Panc1 (cell line): Measurements from ENCODE around the gene PROK1. TPM values are rescaled to one million over a fixed set of nuclear protein-coding genes. Genes with fewer than 3 reads are reported as not detected.

Experiments
- ATAC-seq: fragments of 200-7000 bp; cut with Tn5 transposase; 2 replicates; pipeline ENCODE4 v1.9.1; 2020; ENCODE audit warnings: mild to moderate bottlenecking, moderate library complexity
- BruUV-seq: library from RNA; stranded (reverse); fragments of 400-500 nt; replicated peaks from 2 replicates; lab custom pipeline; 2021; lab: Mats Ljungman, UMichigan
- CTCF ChIA-PET: fragments of 300-600 bp; sonication (Branson Sonifier 250); formaldehyde crosslinking; loops from one replicate; lab custom pipeline; 2022; ENCODE audit warnings: antibody characterized with exemption; lab: Charles Lee
- POLR2A ChIA-PET: fragments of 300-600 bp; sonication (Branson Sonifier 250); formaldehyde crosslinking; loops from one replicate; lab custom pipeline; 2022; ENCODE audit warnings: antibody characterized with exemption; lab: Charles Lee
- DNase-seq: peaks from one replicate; pipeline ENCODE4 v3.0.0-alpha.2; 2010; ENCODE audit warnings: low read depth, low spot score
- H3K27ac ChIP-seq: 2 replicates; pipeline ENCODE4 v1.5.1; 2011; ENCODE audit warnings: mild to moderate bottlenecking, low read length, inconsistent platforms
- H3K27me3 ChIP-seq: fragments of 200-500 bp; sonication (Bioruptor generic); 2 replicates; pipeline ENCODE4 v1.6.0; 2014; ENCODE audit warnings: low read length, inconsistent platforms; ENCODE audit not compliant: control insufficient read depth, insufficient read depth
- H3K36me3 ChIP-seq: fragments of 200-500 bp; sonication (Bioruptor generic); 2 replicates; pipeline ENCODE4 v1.5.1; 2014; ENCODE audit warnings: inconsistent platforms, mild to moderate bottlenecking, low read length, moderate library complexity; ENCODE audit not compliant: control insufficient read depth, insufficient read depth
- H3K4me1 ChIP-seq: 2 replicates; pipeline ENCODE4 v1.5.1; 2011; ENCODE audit warnings: inconsistent platforms, mild to moderate bottlenecking, low read length, moderate library complexity; ENCODE audit not compliant: control insufficient read depth, insufficient read depth
- H3K4me3 ChIP-seq, 2 experiments: 2 replicates each; pipeline ENCODE4 v1.5.1; 2011 to 2012; ENCODE audit warnings: low read depth in 2 of 2, low read length in 2 of 2, mild to moderate bottlenecking in 2 of 2, inconsistent platforms in 1 of 2, moderate library complexity in 1 of 2
- H3K9me3 ChIP-seq: fragments of 200-500 bp; sonication (Bioruptor generic); 2 replicates; pipeline ENCODE4 v1.5.1; 2014; ENCODE audit warnings: low read depth, mild to moderate bottlenecking, inconsistent platforms, low read length, moderate library complexity; ENCODE audit not compliant: control insufficient read depth, insufficient read depth
- POLR2AphosphoS5 ChIP-seq: IDR thresholded peaks from 2 replicates; pipeline ENCODE4 v1.6.1; 2012; ENCODE audit warnings: mild to moderate bottlenecking, low read depth, low read length, moderate library complexity
- SIN3A ChIP-seq: IDR thresholded peaks from 2 replicates; pipeline ENCODE4 v1.6.1; 2012; ENCODE audit warnings: low read depth, mild to moderate bottlenecking, low read length, moderate library complexity, borderline replicate concordance; ENCODE audit not compliant: insufficient read depth
- TCF7L2 ChIP-seq: IDR thresholded peaks from 2 replicates; pipeline ENCODE4 v1.6.1; 2011; ENCODE audit warnings: mild to moderate bottlenecking, low read depth, low read length, inconsistent platforms
- in situ Hi-C: cut with HindIII; loops from 2 replicates; pipeline ENCODE4 v1.10.0; 2016; ENCODE audit warnings: low sequenced_read_pairs, low pct_unique_long_range_greater_than_20kb
- intact Hi-C: fragments of 100-400 bp; cut with micrococcal nuclease; formaldehyde crosslinking; loops from one replicate; pipeline ENCODE4 v1.10.0; 2022; ENCODE audit not compliant: unreplicated experiment
- total RNA-seq: library from RNA; stranded (reverse); gene quantifications from one replicate; pipeline ENCODE4 v1.2.1, GENCODE V29; 2021; ENCODE audit not compliant: unreplicated experiment
- TF ChIP-seq, protein P1 (sequence below), 2 experiments: IDR thresholded peaks; 2 replicates each; pipeline ENCODE4 v1.6.1; 2011 to 2012; ENCODE audit warnings: low read depth in 2 of 2, control low read depth in 1 of 2, low read length in 1 of 2, mild to moderate bottlenecking in 1 of 2, moderate library complexity in 1 of 2; ENCODE audit not compliant: insufficient read depth in 1 of 2
- TF ChIP-seq, protein P2 (sequence below): fragments of 450-650 bp; IDR thresholded peaks from 2 replicates; pipeline ENCODE4 v1.5.1; 2017; ENCODE audit warnings: mild to moderate bottlenecking

The PROK1 gene
- total RNA-seq, 1 experiment from 2014 or later, result not detected

DNA sequence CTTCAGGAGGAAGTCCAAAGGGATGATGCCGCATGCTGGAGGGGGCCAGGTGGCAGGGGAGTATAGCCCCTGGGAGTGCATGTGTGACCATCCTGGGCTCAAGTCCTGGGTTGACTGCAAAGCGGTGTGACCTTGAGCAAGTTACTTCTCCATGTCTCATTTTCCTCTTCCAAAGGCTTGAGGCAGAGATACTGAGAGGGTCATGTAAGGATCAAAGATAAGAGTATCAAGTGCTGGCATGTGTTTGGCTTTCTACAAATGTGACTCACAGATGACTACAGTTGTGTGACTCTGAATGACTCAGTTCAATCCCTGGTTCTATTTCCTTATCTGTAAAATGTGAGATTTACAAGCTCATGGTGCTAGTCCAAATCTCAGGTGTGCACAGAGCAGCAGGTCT is 26.1 kb downstream of the PROK1 start:
- ChIA-PET CTCF (no interaction called here), POLR2A (no interaction called here)
- DNase-seq (no peak), ATAC-seq (peak; percentile 71)
- intact Hi-C loops (no loop called here), in situ Hi-C loops (no loop called here)
- H3K4me1 ChIP-seq, result peaks cover 6% of the 10 kb centered on the region; the same call in 1 of the 2 replicates
- no peak overlapping the region for H3K27ac ChIP-seq
- H3K27me3 ChIP-seq, result no peaks in the 10 kb centered on the region
- TF ChIP-seq SIN3A, result no peak
- TF ChIP-seq POLR2AphosphoS5, result no peak
- TF ChIP-seq, protein P1, sequence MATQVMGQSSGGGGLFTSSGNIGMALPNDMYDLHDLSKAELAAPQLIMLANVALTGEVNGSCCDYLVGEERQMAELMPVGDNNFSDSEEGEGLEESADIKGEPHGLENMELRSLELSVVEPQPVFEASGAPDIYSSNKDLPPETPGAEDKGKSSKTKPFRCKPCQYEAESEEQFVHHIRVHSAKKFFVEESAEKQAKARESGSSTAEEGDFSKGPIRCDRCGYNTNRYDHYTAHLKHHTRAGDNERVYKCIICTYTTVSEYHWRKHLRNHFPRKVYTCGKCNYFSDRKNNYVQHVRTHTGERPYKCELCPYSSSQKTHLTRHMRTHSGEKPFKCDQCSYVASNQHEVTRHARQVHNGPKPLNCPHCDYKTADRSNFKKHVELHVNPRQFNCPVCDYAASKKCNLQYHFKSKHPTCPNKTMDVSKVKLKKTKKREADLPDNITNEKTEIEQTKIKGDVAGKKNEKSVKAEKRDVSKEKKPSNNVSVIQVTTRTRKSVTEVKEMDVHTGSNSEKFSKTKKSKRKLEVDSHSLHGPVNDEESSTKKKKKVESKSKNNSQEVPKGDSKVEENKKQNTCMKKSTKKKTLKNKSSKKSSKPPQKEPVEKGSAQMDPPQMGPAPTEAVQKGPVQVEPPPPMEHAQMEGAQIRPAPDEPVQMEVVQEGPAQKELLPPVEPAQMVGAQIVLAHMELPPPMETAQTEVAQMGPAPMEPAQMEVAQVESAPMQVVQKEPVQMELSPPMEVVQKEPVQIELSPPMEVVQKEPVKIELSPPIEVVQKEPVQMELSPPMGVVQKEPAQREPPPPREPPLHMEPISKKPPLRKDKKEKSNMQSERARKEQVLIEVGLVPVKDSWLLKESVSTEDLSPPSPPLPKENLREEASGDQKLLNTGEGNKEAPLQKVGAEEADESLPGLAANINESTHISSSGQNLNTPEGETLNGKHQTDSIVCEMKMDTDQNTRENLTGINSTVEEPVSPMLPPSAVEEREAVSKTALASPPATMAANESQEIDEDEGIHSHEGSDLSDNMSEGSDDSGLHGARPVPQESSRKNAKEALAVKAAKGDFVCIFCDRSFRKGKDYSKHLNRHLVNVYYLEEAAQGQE (IDR thresholded peaks at IDR 0.05; ENCODE audit: insufficient read depth in 1 of 2, low read depth in 2 of 2, low read length in 1 of 2), result no peak
- TF ChIP-seq, protein P2, sequence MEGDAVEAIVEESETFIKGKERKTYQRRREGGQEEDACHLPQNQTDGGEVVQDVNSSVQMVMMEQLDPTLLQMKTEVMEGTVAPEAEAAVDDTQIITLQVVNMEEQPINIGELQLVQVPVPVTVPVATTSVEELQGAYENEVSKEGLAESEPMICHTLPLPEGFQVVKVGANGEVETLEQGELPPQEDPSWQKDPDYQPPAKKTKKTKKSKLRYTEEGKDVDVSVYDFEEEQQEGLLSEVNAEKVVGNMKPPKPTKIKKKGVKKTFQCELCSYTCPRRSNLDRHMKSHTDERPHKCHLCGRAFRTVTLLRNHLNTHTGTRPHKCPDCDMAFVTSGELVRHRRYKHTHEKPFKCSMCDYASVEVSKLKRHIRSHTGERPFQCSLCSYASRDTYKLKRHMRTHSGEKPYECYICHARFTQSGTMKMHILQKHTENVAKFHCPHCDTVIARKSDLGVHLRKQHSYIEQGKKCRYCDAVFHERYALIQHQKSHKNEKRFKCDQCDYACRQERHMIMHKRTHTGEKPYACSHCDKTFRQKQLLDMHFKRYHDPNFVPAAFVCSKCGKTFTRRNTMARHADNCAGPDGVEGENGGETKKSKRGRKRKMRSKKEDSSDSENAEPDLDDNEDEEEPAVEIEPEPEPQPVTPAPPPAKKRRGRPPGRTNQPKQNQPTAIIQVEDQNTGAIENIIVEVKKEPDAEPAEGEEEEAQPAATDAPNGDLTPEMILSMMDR, result no peak
- TF ChIP-seq TCF7L2, result no peak
- H3K9me3 ChIP-seq, result no peaks in the 10 kb centered on the region
- no peaks in the 10 kb centered on the region for H3K36me3 ChIP-seq
- no peak overlapping the region for H3K4me3 ChIP-seq
- BruUV-seq, result no TSS peak

DNA sequence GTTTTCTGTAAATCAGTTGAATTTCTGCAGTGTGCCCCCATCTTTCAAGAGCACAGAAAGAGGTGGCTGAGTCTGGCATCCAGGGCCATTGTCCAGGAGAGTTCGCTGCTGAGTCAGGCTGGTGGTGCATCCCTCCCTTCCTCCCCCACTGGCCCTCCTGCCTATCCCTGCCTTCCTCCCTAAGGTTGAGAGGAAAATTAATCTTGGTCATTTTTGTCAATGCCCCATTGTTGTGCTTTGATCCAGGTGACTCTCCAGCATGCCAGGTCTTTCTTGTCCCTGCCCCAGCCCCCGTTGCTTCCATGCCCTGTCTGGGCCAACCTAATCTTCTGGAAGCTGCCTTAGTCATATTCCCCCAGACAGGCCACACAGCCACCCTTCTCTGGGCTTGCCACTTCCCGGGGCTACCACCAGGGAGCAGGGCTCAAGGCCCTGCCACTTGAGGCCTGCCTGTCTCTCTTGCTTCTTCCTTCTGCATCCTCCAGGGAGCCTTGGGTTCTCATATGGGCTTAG is 26.6 kb downstream of the PROK1 start:
- no peak for DNase-seq
- in situ Hi-C loops, result no loop called here

More for the DNA sequence above, 26.6 kb downstream of the PROK1 start:
- CTCF ChIA-PET, result no interaction called here
- H3K27me3 ChIP-seq, result no peaks in the 10 kb centered on the region
- H3K27ac ChIP-seq, result no peak overlapping the region
- peaks cover 8% of the 10 kb centered on the region; the same call in 1 of the 2 replicates for H3K4me1 ChIP-seq
- no peaks in the 10 kb centered on the region for H3K9me3 ChIP-seq
- intact Hi-C loops, result no loop called here
- ATAC-seq, result peak; percentile 68
- BruUV-seq, result no TSS peak
- TF ChIP-seq, protein P2, result no peak
- no peak for TF ChIP-seq SIN3A
- POLR2A ChIA-PET, result no interaction called here
- no peak overlapping the region for H3K4me3 ChIP-seq
- no peaks in the 10 kb centered on the region for H3K36me3 ChIP-seq
